NCI-H128 (cell line): Measurements from ENCODE around the gene FNBP1.

Source experiments
- DNase-seq: peaks from one replicate; lab custom pipeline; 2025; ENCODE audit not compliant: unreplicated experiment; lab: John Stamatoyannopoulos, UW

The FNBP1 gene

GRCh38 chr9:129929496-129930125 is 113.4 kb downstream of the FNBP1 start:
- no peak for DNase-seq

- no peak for DNase-seq
Measured at GRCh38 chr9:129923589-129923988, 119.4 kb downstream of the FNBP1 start.

- no peak for DNase-seq
Measured at GRCh38 chr9:129921905-129922304, 121.1 kb downstream of the FNBP1 start.

- DNase-seq: no peak
Measured at GRCh38 chr9:129919841-129920240, 123.1 kb downstream of the FNBP1 start.

- DNase-seq: no peak
Measured at GRCh38 chr9:129919277-129919676, 123.7 kb downstream of the FNBP1 start.

- no peak for DNase-seq
Measured at GRCh38 chr9:129918296-129918950, 124.6 kb downstream of the FNBP1 start.

- DNase-seq: no peak
Measured at GRCh38 chr9:129916707-129917106, 126.3 kb downstream of the FNBP1 start.

GRCh38 chr9:129914051-129914450 is 128.9 kb downstream of the FNBP1 start:
- DNase-seq: no peak

- no peak for DNase-seq
Measured at GRCh38 chr9:129910628-129911567, 132.1 kb downstream of the FNBP1 start.

GRCh38 chr9:129909851-129910250 is 133.1 kb downstream of the FNBP1 start:
- DNase-seq: no peak

- DNase-seq: no peak
Measured at GRCh38 chr9:129908906-129909305, 134.1 kb downstream of the FNBP1 start.

GRCh38 chr9:129907201-129907600 is 135.8 kb downstream of the FNBP1 start:
- DNase-seq: no peak

- no peak for DNase-seq
Measured at GRCh38 chr9:129906298-129906697, 136.7 kb downstream of the FNBP1 start.

GRCh38 chr9:129904734-129905133 is 138.3 kb downstream of the FNBP1 start:
- no peak for DNase-seq

GRCh38 chr9:129902740-129903134 is 140.3 kb downstream of the FNBP1 start:
- DNase-seq: no peak

- DNase-seq: no peak
Measured at GRCh38 chr9:129901993-129902739, 140.8 kb downstream of the FNBP1 start.

GRCh38 chr9:129900263-129901027 is 142.5 kb downstream of the FNBP1 start:
- DNase-seq: no peak

GRCh38 chr9:129899620-129900019 is 143.4 kb downstream of the FNBP1 start:
- no peak for DNase-seq

- no peak for DNase-seq
Measured at GRCh38 chr9:129898185-129898584, 144.8 kb downstream of the FNBP1 start.

- no peak for DNase-seq
Measured at GRCh38 chr9:129897263-129897662, 145.7 kb downstream of the FNBP1 start.
